KBM-7 (cell line): ENCODE results near the gene SYMPK.
"Not testable (repeated sequence)": the region's sequence is repeated elsewhere in the genome, so short reads cannot be mapped to it uniquely, and the experiment has no call there.

Experiments
- DNase-seq: peaks from one replicate; pipeline ENCODE4 v3.0.0-alpha.2; 2015
- in situ Hi-C: fragments of 300-500 bp; cut with MboI; formaldehyde crosslinking; loops from 2 replicates; pipeline ENCODE4 v1.14.3; 2020; ENCODE audit warnings: low sequenced_read_pairs, low pct_unique_long_range_greater_than_20kb, mixed read lengths

SYMPK gene

GRCh38 chr19:45873219-45873772 is 10.3 kb upstream of the SYMPK start:
- in situ Hi-C loops = no loop called here

DNA sequence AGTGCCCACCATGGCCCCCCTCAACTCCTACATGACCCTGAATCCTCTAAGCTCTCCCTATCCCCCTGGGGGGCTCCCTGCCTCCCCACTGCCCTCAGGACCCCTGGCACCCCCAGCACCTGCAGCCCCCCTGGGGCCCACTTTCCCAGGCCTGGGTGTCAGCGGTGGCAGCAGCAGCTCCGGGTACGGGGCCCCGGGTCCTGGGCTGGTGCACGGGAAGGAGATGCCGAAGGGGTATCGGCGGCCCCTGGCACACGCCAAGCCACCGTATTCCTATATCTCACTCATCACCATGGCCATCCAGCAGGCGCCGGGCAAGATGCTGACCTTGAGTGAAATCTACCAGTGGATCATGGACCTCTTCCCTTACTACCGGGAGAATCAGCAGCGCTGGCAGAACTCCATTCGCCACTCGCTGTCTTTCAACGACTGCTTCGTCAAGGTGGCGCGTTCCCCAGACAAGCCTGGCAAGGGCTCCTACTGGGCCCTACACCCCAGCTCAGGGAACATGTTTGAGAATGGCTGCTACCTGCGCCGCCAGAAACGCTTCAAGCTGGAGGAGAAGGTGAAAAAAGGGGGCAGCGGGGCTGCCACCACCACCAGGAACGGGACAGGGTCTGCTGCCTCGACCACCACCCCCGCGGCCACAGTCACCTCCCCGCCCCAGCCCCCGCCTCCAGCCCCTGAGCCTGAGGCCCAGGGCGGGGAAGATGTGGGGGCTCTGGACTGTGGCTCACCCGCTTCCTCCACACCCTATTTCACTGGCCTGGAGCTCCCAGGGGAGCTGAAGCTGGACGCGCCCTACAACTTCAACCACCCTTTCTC is 9.4 kb upstream of the SYMPK start:
- in situ Hi-C loops = no loop called here
- DNase-seq = no peak

More at GRCh38 chr19:45873219-45873772, 10.3 kb upstream of the SYMPK start:
- DNase-seq = no peak

- in situ Hi-C loops = no loop called here
- DNase-seq = no peak
These were observed 7.9 kb upstream of the SYMPK start for GRCh38 chr19:45870798-45871197.

DNA sequence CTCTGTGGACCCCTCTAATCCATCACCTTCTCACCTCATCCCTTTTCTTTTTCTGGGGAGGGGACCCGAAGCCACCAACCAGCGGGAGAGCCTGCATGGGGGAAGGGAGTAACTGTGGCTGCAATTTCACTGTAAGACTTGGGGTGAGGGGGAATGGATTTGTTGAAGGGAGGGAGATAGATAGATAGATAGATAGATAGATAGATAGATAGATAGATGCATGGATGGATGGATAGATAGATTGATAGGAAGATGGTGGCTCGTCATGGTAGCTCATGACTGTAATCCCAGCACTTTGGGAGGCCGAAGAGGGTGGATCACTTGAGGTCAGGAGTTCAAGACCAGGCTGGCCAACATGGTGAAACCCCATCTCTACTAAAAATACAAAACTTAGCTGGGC is 4.3 kb upstream of the SYMPK start:
- DNase-seq, in situ Hi-C loops: not testable (repeated sequence)

DNA sequence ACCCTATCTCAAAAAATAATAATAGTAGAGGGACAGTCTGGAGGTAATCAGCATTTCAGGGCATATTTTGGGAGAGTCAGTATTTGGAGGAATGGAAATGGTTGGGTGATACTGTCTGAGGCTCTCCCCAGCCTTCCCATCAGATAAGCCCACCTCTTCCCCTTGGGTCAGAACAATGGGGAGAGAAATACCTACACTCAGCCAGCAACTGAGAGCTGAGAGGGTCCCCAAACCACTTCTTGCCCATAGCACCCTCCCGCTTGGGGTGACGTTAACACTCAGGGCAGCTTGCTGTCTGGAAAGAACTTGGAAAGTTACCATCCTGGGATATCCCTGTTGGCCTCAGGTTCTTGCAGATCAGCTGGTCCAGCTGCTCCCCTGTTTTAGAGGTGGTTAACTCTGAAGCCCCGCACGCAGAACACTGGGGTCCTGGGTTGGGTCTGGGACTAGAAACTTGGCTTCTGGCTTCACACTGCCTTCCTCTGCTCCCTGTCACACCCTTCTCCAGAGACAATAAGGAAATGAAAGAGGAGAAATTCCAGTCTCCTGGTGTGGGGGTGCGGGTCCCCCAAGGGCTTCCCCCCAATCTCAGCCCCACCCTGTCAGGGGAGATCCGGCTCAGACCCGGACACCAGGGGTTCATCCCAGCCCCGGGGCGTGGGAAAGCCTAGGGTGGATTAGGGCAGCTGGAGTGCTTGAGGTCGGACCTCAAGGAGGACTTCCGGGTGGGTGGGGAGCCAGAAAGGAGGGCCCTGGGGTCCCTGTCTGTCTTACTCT is 3.6 kb upstream of the SYMPK start:
- DNase-seq = no peak

DNA sequence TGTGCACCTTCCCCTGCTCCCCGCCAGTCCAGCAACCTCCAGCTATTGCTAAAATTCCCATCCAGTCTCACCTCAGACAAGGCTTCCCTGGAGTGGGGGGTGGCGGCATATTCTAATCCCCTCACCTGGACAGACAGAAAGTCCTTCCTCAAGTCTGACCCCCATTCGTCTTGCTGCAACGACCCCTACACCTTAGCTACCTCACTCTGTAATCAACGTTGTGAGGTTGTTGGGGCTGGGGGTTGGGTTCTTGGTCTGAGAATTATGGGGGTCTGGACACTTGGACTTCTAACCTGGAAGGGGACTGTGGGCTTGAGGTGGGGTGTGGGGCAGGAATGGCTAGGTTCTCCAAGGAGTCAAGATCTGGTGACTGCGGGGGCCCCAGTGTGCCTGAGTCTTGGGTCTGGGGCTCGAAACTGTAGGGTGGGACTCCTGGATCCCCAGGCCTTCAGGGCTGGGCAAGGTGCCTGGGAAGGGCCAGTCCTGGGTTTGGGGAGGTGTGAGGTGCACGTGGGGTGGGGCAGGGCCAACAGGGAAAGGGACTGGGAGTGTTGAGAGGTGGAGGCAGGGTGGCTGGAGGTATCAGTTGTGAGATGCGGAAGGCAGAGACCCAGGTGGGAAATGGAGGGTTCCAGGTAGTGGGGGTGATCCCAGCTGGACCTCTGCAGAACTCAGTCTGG is 2.5 kb upstream of the SYMPK start:
- DNase-seq = no peak
- in situ Hi-C loops = no loop called here

More for the DNA sequence above, 3.6 kb upstream of the SYMPK start:
- in situ Hi-C loops = no loop called here

DNA sequence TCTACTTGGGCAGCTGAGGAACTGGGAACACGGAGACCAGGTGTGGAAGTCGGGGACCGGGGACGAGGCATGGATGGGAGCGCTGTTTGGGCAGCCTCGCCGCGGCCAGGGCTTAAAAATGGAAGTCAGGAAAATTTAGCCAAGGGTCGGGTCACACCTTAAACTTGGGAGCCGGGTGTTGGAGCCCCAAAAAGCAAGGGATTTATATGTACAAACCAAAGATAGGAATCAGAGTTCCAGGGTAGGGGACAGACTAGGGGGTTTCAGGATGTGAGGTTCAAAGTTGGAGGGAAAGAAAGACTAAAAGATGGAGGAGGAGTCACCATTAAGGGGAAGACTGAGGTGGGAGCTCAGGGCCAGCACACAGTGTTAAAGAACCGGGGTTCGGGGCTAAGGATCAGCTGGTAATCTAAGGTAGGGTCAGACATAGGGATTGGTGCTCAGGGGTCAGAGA is 1.7 kb upstream of the SYMPK start:
- in situ Hi-C loops = no loop called here
- no peak for DNase-seq

DNA sequence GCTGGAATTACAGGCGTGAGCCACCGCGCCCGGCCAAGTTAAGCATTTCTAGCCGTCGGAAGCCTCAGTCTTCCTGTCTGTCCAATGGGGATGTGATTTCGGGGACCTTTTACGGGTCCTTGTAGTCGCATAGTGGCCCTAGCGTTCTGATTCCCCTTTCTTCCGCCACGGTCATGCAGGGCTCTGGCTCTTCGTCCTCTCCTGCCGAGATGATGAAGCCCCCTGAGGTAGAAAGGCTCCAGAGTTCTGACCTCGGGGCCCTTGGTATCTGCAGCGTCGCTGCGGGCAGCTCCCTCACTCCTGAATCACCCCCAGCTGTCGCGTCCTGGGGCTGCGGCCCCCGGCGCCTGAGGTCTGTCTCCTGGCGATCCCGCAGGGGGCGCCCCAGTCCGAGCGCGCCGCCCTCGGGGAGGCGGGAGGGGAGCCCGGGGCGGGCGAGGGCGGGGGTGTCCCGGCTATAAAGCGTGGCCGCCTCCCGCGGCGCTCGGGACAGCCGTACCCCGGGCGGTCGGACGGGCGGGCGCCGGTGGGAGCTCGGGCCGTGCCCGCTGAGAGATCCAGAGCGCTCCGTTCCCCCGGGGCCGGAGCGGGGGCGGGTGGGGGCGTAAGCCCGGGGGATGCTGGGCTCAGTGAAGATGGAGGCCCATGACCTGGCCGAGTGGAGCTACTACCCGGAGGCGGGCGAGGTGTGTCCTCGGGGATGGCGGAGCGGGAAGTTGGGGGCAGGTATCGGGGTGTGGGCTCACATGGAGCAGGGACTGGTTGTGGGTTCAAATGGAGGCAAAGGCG is 1.1 kb upstream of the SYMPK start, which contains the start of gene FOXA3:
TSS of gene FOXA3 (plus strand) at position 487 of the 789 bp plus-strand sequence. CDS start at position 618, 131 bp downstream.
- in situ Hi-C loops = no loop called here
- DNase-seq = peak; percentile 53

GRCh38 chr19:45863335-45863839 is 440 bp upstream of the SYMPK start:
- no peak for DNase-seq
- in situ Hi-C loops = no loop called here

GRCh38 chr19:45862271-45862563 is 730 bp downstream of the SYMPK start:
- in situ Hi-C loops = no loop called here

DNA sequence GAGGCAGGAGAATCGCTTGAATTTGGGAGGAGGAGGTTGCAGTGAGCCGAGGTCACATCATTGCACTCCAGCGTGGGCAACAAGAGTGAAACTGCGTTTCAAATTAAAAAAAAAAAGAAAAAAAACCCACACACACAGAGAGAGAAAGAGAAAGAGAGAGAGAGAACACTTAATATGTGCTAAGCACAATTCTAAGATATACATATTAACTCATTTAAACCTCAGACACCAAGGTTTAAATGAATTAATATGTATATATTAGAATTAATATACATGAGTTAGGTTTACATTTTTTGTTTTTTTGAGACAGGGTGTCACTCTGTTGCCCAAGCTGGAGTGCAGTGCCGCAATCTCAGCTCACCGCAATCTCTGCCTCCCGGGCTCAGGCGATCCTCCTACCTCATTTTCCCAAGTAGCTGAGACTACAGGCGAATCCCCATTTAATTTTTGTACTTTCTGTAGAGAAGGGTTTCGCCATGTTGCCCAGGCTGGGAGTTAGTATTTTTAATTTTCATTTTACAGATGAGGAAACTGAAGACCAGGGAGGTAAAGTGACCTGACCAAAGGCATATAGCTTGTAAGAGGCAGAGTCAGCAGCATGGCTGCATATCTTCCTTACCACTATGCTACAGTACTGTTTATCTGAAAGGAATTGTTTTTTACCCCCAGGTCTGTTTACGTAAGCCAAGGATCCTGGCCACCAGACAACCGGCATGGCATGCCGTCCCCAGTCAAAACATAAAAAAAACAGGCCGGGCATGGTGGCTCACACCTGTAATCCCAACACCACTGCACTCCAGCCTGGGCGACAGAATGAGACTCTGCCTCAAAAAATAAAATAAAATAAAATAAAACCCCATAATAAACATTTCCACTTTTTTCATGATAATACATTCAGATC is 2.3 kb downstream of the SYMPK start:
- DNase-seq = no peak
- in situ Hi-C loops = no loop called here

More at GRCh38 chr19:45862271-45862563, 730 bp downstream of the SYMPK start:
- DNase-seq = no peak

DNA sequence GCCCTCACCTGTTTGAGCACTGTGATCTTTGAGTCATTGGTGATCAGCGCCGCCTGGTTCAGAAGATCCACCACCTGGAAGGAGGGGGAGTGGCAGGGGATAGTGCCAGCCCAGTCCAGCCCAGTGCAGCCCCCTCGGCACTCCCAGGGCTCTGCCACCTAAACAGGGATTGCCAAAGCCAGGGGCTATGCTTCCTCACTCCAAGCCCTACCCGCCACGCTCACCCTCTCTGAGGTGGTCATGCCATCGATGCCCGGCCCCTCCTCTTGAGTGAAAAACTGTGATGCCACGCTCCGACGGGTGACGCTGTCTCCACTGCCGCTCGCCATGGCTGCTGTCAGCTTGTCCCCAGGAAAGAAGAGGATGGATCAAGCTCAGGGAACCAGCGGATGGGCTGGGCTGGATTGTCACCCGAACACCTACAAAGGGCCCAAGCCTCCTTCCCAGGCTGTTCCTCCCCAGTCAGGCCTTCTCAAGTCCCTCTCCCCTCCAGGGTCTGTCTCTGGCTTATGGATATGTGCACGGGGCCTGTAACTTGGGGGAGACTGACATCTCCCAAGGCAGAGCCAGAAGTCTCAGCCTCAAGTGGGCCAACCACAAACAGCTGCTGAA is 8.7 kb downstream of the SYMPK start:
- in situ Hi-C loops = no loop called here
- DNase-seq = no peak

- in situ Hi-C loops = no loop called here
These were observed 10.0 kb downstream of the SYMPK start for GRCh38 chr19:45852983-45853382.

DNA sequence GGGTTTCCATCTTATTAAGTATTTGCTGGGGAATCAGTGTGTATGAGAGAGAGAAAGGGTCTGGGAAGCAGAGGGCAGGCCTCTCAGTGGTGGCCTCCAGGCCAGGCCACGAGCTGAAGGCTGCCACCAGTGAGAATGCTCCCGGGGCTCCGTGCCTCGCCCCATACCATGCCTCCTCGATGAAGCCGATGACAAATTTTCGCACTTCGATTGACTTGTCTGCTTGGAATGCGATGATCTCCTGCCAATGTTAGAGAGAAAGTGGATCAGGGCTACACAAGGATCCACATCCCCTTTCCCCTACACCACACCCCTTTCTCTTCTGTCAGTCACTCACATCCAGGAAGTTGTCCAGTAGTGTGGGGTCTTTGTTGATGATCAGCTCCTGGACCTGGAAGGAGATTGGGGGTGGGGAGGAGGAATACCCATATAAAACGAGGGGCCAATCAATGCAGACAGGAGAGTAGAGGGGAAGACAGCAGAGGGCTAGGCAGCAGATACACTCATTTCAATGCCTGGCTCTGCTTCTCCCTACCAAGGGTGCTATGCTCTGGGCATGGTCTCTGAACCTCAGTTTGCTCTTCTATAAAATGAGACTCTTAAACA is 10.7 kb downstream of the SYMPK start:
- in situ Hi-C loops = no loop called here
- no peak for DNase-seq

More at GRCh38 chr19:45852983-45853382, 10.0 kb downstream of the SYMPK start:
- DNase-seq = no peak

GRCh38 chr19:45848922-45849321 is 14.0 kb downstream of the SYMPK start:
- DNase-seq = peak; percentile 12
- in situ Hi-C loops = no loop called here

- in situ Hi-C loops = no loop called here
- DNase-seq = no peak
These were observed 15.3 kb downstream of the SYMPK start for GRCh38 chr19:45847663-45848062.

- DNase-seq = no peak
These were observed 20.7 kb downstream of the SYMPK start for GRCh38 chr19:45842198-45842597.

More at GRCh38 chr19:45842198-45842597, 20.7 kb downstream of the SYMPK start:
- in situ Hi-C loops = no loop called here
